OCI-LY7 (cell line): Measurements from ENCODE around the gene TMEM54. TPM values are rescaled to one million over a fixed set of nuclear protein-coding genes. Genes with fewer than 3 reads are reported as not detected.

Experiments
- BruUV-seq: library from RNA; stranded (reverse); fragments of 400-500 nt; replicated peaks from 2 replicates; lab custom pipeline; 2021; lab: Mats Ljungman, UMichigan
- CTCF ChIA-PET: fragments of 300-600 bp; sonication (Branson Sonifier 250); formaldehyde crosslinking; loops from one replicate; lab custom pipeline; 2022; ENCODE audit warnings: antibody characterized with exemption; ENCODE audit not compliant: unreplicated experiment; lab: Charles Lee
- POLR2A ChIA-PET: fragments of 300-600 bp; sonication (Branson Sonifier 250); formaldehyde crosslinking; loops from one replicate; lab custom pipeline; 2022; ENCODE audit warnings: antibody characterized with exemption; lab: Charles Lee
- DNase-seq: peaks from one replicate; pipeline ENCODE4 v3.0.0-alpha.2; 2015; ENCODE audit warnings: low spot score
- H2AFZ ChIP-seq: fragments of 200-600 bp; sonication (generic), shearing (Covaris generic); 2 replicates; pipeline ENCODE4 v1.6.1; 2014; ENCODE audit warnings: mild to moderate bottlenecking, antibody characterized with exemption, low read length, moderate library complexity
- H3K27ac ChIP-seq: fragments of 200-600 bp; sonication (generic); 2 replicates; pipeline ENCODE4 v1.5.1; 2014; ENCODE audit warnings: mixed run types, low read depth, mild to moderate bottlenecking, moderate library complexity, low read length, inconsistent platforms; ENCODE audit not compliant: poor library complexity, severe bottlenecking
- H3K36me3 ChIP-seq: fragments of 200-600 bp; sonication (generic); 2 replicates; pipeline ENCODE4 v1.6.1; 2014; ENCODE audit warnings: mild to moderate bottlenecking, antibody characterized with exemption, low read length, moderate library complexity, mixed read lengths; ENCODE audit not compliant: insufficient read depth
- H3K4me1 ChIP-seq: fragments of 200-600 bp; sonication (generic); 2 replicates; pipeline ENCODE4 v1.5.1; 2014; ENCODE audit warnings: mild to moderate bottlenecking, low read length; ENCODE audit not compliant: insufficient read depth, poor library complexity, severe bottlenecking
- H3K4me2 ChIP-seq: fragments of 200-600 bp; sonication (generic); 2 replicates; pipeline ENCODE4 v1.6.1; 2014; ENCODE audit warnings: mild to moderate bottlenecking, low read length
- H3K4me3 ChIP-seq: fragments of 200-600 bp; sonication (generic); 2 replicates; pipeline ENCODE4 v1.5.1; 2014; ENCODE audit warnings: mild to moderate bottlenecking, low read depth, low read length; ENCODE audit not compliant: poor library complexity, severe bottlenecking
- H3K79me2 ChIP-seq: fragments of 200-600 bp; sonication (generic); 2 replicates; pipeline ENCODE4 v1.6.1; 2016; ENCODE audit warnings: low read depth, mild to moderate bottlenecking, low read length, moderate library complexity, mixed read lengths; ENCODE audit not compliant: insufficient read depth
- H3K9me2 ChIP-seq: fragments of 200-600 bp; sonication (generic); 2 replicates; pipeline ENCODE4 v1.6.1; 2016; ENCODE audit warnings: mild to moderate bottlenecking, low read length, mixed read lengths; ENCODE audit not compliant: insufficient read depth
- H3K9me3 ChIP-seq: fragments of 200-600 bp; sonication (generic); 2 replicates; pipeline ENCODE4 v1.6.1; 2014; ENCODE audit warnings: mild to moderate bottlenecking, mixed run types, low read length, mixed read lengths
- H4K20me1 ChIP-seq: fragments of 200-600 bp; sonication (generic); 2 replicates; pipeline ENCODE4 v1.6.1; 2014; ENCODE audit warnings: mild to moderate bottlenecking, antibody characterized with exemption, low read length, moderate library complexity, mixed read lengths; ENCODE audit not compliant: insufficient read depth
- EZH2phosphoT487 ChIP-seq: fragments of 200-600 bp; sonication (generic); IDR thresholded peaks from 2 replicates; pipeline ENCODE4 v1.6.1; 2018; ENCODE audit warnings: low read depth, borderline replicate concordance, mild to moderate bottlenecking, mixed run types, antibody characterized with exemption, low read length, moderate library complexity, mixed read lengths
- intact Hi-C: fragments of 100-400 bp; cut with micrococcal nuclease; formaldehyde crosslinking; loops from one replicate; pipeline ENCODE4 v1.10.0; 2022; ENCODE audit not compliant: unreplicated experiment
- total RNA-seq, 2 experiments: library from RNA; depleted of rRNA in 1 of 2; stranded (reverse); fragments of >200 nt in 1 of 2; shearing (Covaris generic) in 1 of 2; gene quantifications; 2 replicates each; pipeline ENCODE4 v1.2.3, GENCODE V29; 2014 to 2022
- TF ChIP-seq, protein P1 (sequence below): fragments of 200-600 bp; sonication (generic); conservative IDR thresholded peaks from 2 replicates; pipeline ENCODE4 v1.5.1; 2014; ENCODE audit warnings: mild to moderate bottlenecking, antibody characterized with exemption, low read length, moderate library complexity, mixed read lengths

The TMEM54 gene
- total RNA-seq, 2 experiments from 2014 or later = 0.93 to 3.1 TPM

DNA sequence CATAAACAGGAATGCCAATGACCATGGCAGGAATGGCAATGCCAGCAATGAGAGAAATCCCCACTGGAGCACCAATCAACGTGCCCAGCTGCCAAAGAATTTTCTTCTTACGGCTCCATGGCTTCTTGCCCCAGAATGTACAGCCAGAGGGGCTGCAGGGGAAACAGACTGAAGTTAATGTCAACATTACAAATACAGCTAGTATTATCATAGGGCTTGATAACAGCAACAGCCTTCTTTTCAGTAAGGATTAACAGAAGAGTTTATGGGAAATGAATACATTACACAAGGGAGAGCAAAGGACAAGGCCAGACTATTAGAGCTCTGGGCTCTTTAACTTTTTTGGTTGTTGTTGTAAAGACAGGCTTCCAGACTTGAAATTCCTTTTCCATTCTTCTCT, 45.2 kb upstream of the TMEM54 start:
- POLR2A ChIA-PET = interaction anchor here (0.7 to 3.3 kb wide), 8 partner anchors 8 to 89 kb away, joined by 3 to 26 read pairs (median 4); partner anchors contain the start of gene RNF19B
- Histone ChIP-seq H4K20me1 (0 out of 2 replicates have a peak, but pooled peaks cover 6% of the 10 kb centered on the region), H3K36me3 (peaks cover 78% of the 10 kb centered on the region), H3K4me2 (peak overlapping the region; percentile 48), H3K4me3 (peak overlapping the region; percentile 17), H3K9me2 (no peaks in the 10 kb centered on the region), H3K79me2 (peaks cover 34% of the 10 kb centered on the region), H3K27ac (peak overlapping the region; percentile 45), H2AFZ (no peak overlapping the region), H3K9me3 (no peaks in the 10 kb centered on the region), H3K4me1 (peaks cover 59% of the 10 kb centered on the region)
- no TSS peak for BruUV-seq
- intact Hi-C loops = loop anchor here (5.0 kb wide), 1 partner anchor 91 kb away; the partner anchor contains the start of gene AK2
- TF ChIP-seq, protein P1, sequence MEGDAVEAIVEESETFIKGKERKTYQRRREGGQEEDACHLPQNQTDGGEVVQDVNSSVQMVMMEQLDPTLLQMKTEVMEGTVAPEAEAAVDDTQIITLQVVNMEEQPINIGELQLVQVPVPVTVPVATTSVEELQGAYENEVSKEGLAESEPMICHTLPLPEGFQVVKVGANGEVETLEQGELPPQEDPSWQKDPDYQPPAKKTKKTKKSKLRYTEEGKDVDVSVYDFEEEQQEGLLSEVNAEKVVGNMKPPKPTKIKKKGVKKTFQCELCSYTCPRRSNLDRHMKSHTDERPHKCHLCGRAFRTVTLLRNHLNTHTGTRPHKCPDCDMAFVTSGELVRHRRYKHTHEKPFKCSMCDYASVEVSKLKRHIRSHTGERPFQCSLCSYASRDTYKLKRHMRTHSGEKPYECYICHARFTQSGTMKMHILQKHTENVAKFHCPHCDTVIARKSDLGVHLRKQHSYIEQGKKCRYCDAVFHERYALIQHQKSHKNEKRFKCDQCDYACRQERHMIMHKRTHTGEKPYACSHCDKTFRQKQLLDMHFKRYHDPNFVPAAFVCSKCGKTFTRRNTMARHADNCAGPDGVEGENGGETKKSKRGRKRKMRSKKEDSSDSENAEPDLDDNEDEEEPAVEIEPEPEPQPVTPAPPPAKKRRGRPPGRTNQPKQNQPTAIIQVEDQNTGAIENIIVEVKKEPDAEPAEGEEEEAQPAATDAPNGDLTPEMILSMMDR = no peak
- TF ChIP-seq EZH2phosphoT487 = no peak
- CTCF ChIA-PET = no interaction called here
- no peak for DNase-seq

DNA sequence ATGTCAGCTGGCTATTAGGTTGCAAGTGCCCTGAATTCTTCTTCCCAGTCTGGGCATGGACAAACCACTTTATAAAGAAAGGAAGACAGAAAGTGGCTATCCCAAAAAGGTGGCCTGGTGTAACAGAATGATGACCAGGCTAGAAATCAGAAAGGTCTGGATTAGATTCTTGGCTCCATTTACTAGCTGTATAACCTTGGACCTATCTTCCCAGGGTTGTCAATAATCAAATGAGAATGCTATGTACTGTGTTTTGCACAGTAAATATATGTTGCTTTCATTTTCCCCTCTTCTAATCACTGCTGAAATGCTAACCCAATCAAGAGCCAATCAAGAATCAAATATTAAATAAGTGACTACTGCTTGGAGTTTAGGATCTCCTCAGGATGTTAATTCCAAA, 43.0 kb upstream of the TMEM54 start:
- intact Hi-C loops = no loop called here
- H3K36me3 ChIP-seq = peaks cover 89% of the 10 kb centered on the region
- DNase-seq = no peak
- H3K27ac ChIP-seq = no peak overlapping the region
- 0 out of 2 replicates have a peak, but pooled peaks cover 6% of the 10 kb centered on the region for H4K20me1 ChIP-seq
- H3K9me2 ChIP-seq = no peaks in the 10 kb centered on the region
- ChIA-PET CTCF (no interaction called here), POLR2A (interaction anchor here (0.5 to 3.3 kb wide), 3 partner anchors 11 to 934 kb away, joined by 3 to 26 read pairs (median 3); no protein-coding TSS in a partner anchor)
- no peak overlapping the region for H3K4me2 ChIP-seq
- H3K9me3 ChIP-seq = no peaks in the 10 kb centered on the region
- H3K4me3 ChIP-seq = no peak overlapping the region
- no TSS peak for BruUV-seq
- peaks cover 36% of the 10 kb centered on the region for H3K4me1 ChIP-seq
- TF ChIP-seq, protein P1 = no peak
- TF ChIP-seq EZH2phosphoT487 = no peak
- peaks cover 12% of the 10 kb centered on the region; the same call in 1 of the 2 replicates for H3K79me2 ChIP-seq
- no peak overlapping the region for H2AFZ ChIP-seq

DNA sequence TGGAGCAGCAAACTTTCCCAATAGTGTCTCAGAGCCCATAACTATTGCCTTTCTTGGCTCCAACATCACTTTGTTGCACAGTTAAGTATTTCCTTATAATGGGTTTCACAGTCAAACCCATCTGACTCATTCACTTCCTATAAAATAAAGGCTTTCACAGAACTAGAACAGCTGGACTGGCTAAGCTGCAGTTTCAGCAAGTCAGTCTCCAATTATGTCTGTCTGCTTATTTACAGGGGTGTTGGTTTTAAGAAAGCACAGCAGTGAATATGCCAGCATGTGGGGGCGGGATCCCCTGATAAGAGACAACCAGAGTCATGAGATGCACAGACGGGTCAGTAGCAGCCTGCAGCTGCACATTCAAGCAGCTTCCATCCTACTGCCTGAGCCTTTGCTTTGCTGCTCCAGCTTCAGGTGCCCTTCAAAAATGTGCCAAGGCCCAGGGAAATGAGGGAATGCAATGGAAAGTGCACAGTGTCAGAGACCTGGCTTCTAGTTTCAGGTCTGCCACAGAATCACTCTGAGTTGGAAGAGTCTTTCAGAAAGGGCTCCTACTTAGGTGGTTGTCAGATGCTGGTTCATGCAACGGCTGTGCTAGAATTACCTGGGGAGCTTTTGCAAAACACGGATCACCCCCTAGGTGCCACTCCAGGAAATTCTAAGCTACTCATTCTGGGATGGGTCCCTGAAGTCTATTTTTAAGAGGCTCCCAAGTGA, 38.6 kb upstream of the TMEM54 start:
- no TSS peak for BruUV-seq
- H3K4me2 ChIP-seq = no peak overlapping the region
- H3K27ac ChIP-seq = no peak overlapping the region
- H3K9me3 ChIP-seq = no peaks in the 10 kb centered on the region
- H4K20me1 ChIP-seq = no peaks in the 10 kb centered on the region
- no peak for TF ChIP-seq EZH2phosphoT487
- TF ChIP-seq, protein P1 = no peak
- H2AFZ ChIP-seq = no peak overlapping the region
- CTCF ChIA-PET = interaction anchor here (0.5 kb wide), 1 partner anchor 94 kb away, joined by 3 read pairs; no protein-coding TSS in a partner anchor
- H3K79me2 ChIP-seq = no peaks in the 10 kb centered on the region
- intact Hi-C loops = no loop called here
- no peak overlapping the region for H3K4me3 ChIP-seq
- peaks cover 97% of the 10 kb centered on the region for H3K36me3 ChIP-seq
- no peaks in the 10 kb centered on the region for H3K9me2 ChIP-seq
- no peak for DNase-seq
- POLR2A ChIA-PET = interaction anchor here (0.6 to 1.2 kb wide), 4 partner anchors 14 to 117 kb away, joined by 3 to 12 read pairs (median 4); no protein-coding TSS in a partner anchor
- H3K4me1 ChIP-seq = no peaks in the 10 kb centered on the region
